CD4-positive, alpha-beta T cell (primary cell): ENCODE results near the gene WWOX. TPM values are rescaled to one million over a fixed set of nuclear protein-coding genes. Genes with fewer than 3 reads are reported as not detected.

Experiments
- ATAC-seq: fragments of 200-7000 bp; cut with Tn5 transposase; one replicate; pipeline ENCODE4 v1.10.0; 2022; ENCODE audit warnings: mild to moderate bottlenecking; ENCODE audit not compliant: poor library complexity
- CTCF ChIA-PET: fragments of 350-600 bp; sonication (Branson Sonifier 250); formaldehyde crosslinking; loops from one replicate; lab custom pipeline; 2021; ENCODE audit warnings: antibody characterized with exemption, inconsistent platforms; lab: Charles Lee
- POLR2A ChIA-PET: fragments of 350-600 bp; sonication (Branson Sonifier 250); formaldehyde crosslinking; loops from one replicate; lab custom pipeline; 2021; ENCODE audit warnings: antibody characterized with exemption, inconsistent platforms; lab: Charles Lee
- DNase-seq, 14 experiments: peaks; one replicate each; pipeline ENCODE4 v3.0.0-alpha.2; 2013 to 2020; ENCODE audit warnings: mixed read lengths in 2 of 14
- H3K27ac ChIP-seq, 2 donors: one replicate each; pipeline versions ENCODE4 v1.5.1 to v1.7.0; 2013; ENCODE audit warnings: low read length in 2 of 2, low read depth in 1 of 2, mild to moderate bottlenecking in 1 of 2
- H3K27me3 ChIP-seq, 2 experiments: 1 replicate in 1 of 2; 2 replicates in 1 of 2; pipeline versions ENCODE4 v1.6.1 to v1.7.0; 2013; ENCODE audit warnings: low read length in 2 of 2, control low read depth in 1 of 2, mild to moderate bottlenecking in 1 of 2, moderate library complexity in 1 of 2; ENCODE audit not compliant: insufficient read depth in 2 of 2, control insufficient read depth in 1 of 2
- H3K36me3 ChIP-seq: one replicate; pipeline ENCODE4 v1.6.1; 2013; ENCODE audit warnings: low read length, control low read depth; ENCODE audit not compliant: insufficient read depth
- H3K4me1 ChIP-seq: one replicate; pipeline ENCODE4 v1.6.1; 2013; ENCODE audit warnings: low read length, control low read depth; ENCODE audit not compliant: insufficient read depth
- H3K4me3 ChIP-seq: one replicate; pipeline ENCODE4 v1.5.1; 2013; ENCODE audit warnings: mild to moderate bottlenecking, low read length, moderate library complexity
- H3K9me3 ChIP-seq, 2 experiments: 1 replicate in 1 of 2; 2 replicates in 1 of 2; pipeline versions ENCODE4 v1.6.1 to v1.7.0; 2013; ENCODE audit warnings: low read length in 2 of 2, mild to moderate bottlenecking in 2 of 2, control low read depth in 1 of 2, moderate library complexity in 1 of 2; ENCODE audit not compliant: control insufficient read depth in 1 of 2, insufficient read depth in 1 of 2
- H3K27ac Mint-ChIP-seq: one replicate; pipeline ENCODE4 v1.8.0; 2020; ENCODE audit warnings: mixed read lengths
- H3K27me3 Mint-ChIP-seq: one replicate; pipeline ENCODE4 v1.8.0; 2021; ENCODE audit warnings: mixed read lengths
- H3K36me3 Mint-ChIP-seq: one replicate; pipeline ENCODE4 v1.8.0; 2021; ENCODE audit warnings: low read depth, mixed read lengths
- H3K4me1 Mint-ChIP-seq: one replicate; pipeline ENCODE4 v1.8.0; 2021; ENCODE audit warnings: low read depth, mixed read lengths
- H3K4me3 Mint-ChIP-seq: one replicate; pipeline ENCODE4 v1.8.0; 2020; ENCODE audit warnings: mild to moderate bottlenecking, mixed read lengths
- H3K9me3 Mint-ChIP-seq: one replicate; pipeline ENCODE4 v1.8.0; 2020; ENCODE audit warnings: mixed read lengths
- CTCF ChIP-seq: fragments of 200-600 bp; IDR thresholded peaks from one replicate; pipeline ENCODE4 v1.8.0; 2022; ENCODE audit warnings: antibody characterized with exemption, mild to moderate bottlenecking
- intact Hi-C, 2 experiments: fragments of 100-400 bp; cut with DNase I in 1 of 2; cut with micrococcal nuclease in 1 of 2; formaldehyde crosslinking; loops; one replicate each; pipeline versions ENCODE4 v1.15.1 to v1.9.0; 2023 to 2025; cut with DNase I, micrococcal nuclease
- total RNA-seq, 174 experiments: library from RNA in 2 of 174; stranded (reverse) in 2 of 174; gene quantifications; one replicate each; pipeline ENCODE4 v1.2.3 and lab custom pipeline; 2021 to 2026

WWOX gene
- total RNA-seq, 2 experiments from 2014 or later: 19.3 to 21.7 TPM

DNA sequence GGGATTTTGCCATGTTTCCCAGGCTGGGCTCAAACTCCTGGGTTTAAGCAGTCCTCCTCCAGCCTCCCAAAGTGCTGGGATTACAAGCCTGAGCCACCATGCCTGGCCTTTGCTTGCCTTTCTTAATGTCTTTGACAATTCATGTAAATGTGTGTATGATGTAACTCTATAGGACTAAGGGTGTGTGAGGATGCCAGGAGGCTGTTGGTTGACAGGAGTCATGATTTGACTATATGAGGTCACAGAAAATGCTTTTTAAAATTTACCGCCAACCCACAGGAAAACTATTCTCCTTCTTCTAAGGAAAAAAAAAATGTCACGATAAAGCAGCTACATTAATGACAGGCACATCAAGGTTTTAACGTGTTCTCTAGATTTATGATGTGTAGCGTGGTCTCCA lies 118.8 kb downstream of the WWOX start:
- Mint-ChIP-seq H3K27me3 (no peaks in the 10 kb centered on the region), H3K27ac (no peak overlapping the region), H3K4me1 (no peaks in the 10 kb centered on the region), H3K9me3 (no peaks in the 10 kb centered on the region), H3K36me3 (no peaks in the 10 kb centered on the region), H3K4me3 (no peak overlapping the region)
- no peaks in the 10 kb centered on the region for H3K27me3 ChIP-seq
- no peak overlapping the region for H3K27ac ChIP-seq
- no peak overlapping the region for H3K4me3 ChIP-seq
- intact Hi-C loops: no loop called here
- ChIA-PET POLR2A (no interaction called here), CTCF (no interaction called here)
- no peaks in the 10 kb centered on the region for H3K4me1 ChIP-seq
- H3K36me3 ChIP-seq: no peaks in the 10 kb centered on the region
- DNase-seq: no peak
- H3K9me3 ChIP-seq: peaks cover 0 to 4% of the 10 kb centered on the region in 2 experiments
- TF ChIP-seq CTCF: no peak
- ATAC-seq: no peak

GRCh38 chr16:78218856-78219651 lies 119.6 kb downstream of the WWOX start:
- H3K9me3 Mint-ChIP-seq: no peaks in the 10 kb centered on the region
- DNase-seq: no peak
- no peak overlapping the region for H3K4me3 ChIP-seq
- no peaks in the 10 kb centered on the region for H3K27me3 ChIP-seq
- TF ChIP-seq CTCF: no peak
- H3K9me3 ChIP-seq: peaks cover 0 to under 1% of the 10 kb centered on the region in 2 experiments
- no peak overlapping the region for H3K27ac ChIP-seq
- no peak overlapping the region for H3K4me3 Mint-ChIP-seq
- H3K4me1 Mint-ChIP-seq: no peaks in the 10 kb centered on the region
- no peaks in the 10 kb centered on the region for H3K36me3 ChIP-seq
- intact Hi-C loops: no loop called here
- no peaks in the 10 kb centered on the region for H3K36me3 Mint-ChIP-seq
- no peaks in the 10 kb centered on the region for H3K4me1 ChIP-seq
- CTCF ChIA-PET: no interaction called here
- ATAC-seq: no peak
- no peak overlapping the region for H3K27ac Mint-ChIP-seq
- POLR2A ChIA-PET: no interaction called here
- no peaks in the 10 kb centered on the region for H3K27me3 Mint-ChIP-seq

DNA sequence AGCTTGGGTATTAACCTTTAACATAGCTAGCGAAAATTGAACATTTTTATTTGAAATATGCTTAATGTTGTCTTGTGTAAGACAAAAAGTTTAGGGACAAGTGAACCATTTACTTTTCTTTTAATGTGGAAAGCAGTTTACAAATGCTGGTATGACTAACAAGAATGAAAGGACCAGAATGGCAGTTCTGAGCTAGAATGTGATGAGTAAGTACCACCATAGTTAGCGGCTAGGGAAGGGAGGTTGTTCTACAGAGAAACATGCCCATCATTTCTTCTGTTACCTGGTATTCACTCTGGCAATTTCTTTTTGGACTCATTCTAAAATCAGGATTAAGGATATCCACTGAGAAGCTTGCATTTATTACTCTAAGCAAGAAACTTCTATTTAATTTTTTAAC lies 121.1 kb downstream of the WWOX start:
- no peak overlapping the region for H3K27ac ChIP-seq
- H3K4me3 ChIP-seq: no peak overlapping the region
- DNase-seq (no peak), ATAC-seq (no peak)
- H3K4me1 Mint-ChIP-seq: no peaks in the 10 kb centered on the region
- no peaks in the 10 kb centered on the region for H3K27me3 ChIP-seq
- H3K9me3 Mint-ChIP-seq: no peaks in the 10 kb centered on the region
- TF ChIP-seq CTCF: no peak
- H3K4me1 ChIP-seq: no peaks in the 10 kb centered on the region
- CTCF ChIA-PET: no interaction called here
- no peak overlapping the region for H3K4me3 Mint-ChIP-seq
- H3K9me3 ChIP-seq: no peaks in the 10 kb centered on the region
- H3K36me3 ChIP-seq: no peaks in the 10 kb centered on the region
- H3K27ac Mint-ChIP-seq: no peak overlapping the region
- intact Hi-C loops: no loop called here
- no peaks in the 10 kb centered on the region for H3K27me3 Mint-ChIP-seq
- H3K36me3 Mint-ChIP-seq: no peaks in the 10 kb centered on the region
- POLR2A ChIA-PET: no interaction called here
